Measurements from ENCODE around the gene KREMEN2. TPM values are rescaled to one million over a fixed set of nuclear protein-coding genes. Genes with fewer than 3 reads are reported as not detected.
A peak's percentile ranks its signal among the peaks of the same experiment; 100 is the strongest.
"Not testable (repeated sequence)": the region's sequence is repeated elsewhere in the genome, so short reads cannot be mapped to it uniquely, and the experiment has no call there.

The KREMEN2 gene
- total RNA-seq, 2 donors from 2014 or later, result 5.0 to 8.4 TPM

- TF ChIP-seq CTCF (conservative IDR thresholded peaks at IDR 0.05), result no peak
- DNase-seq, result no peak
- H3K27ac ChIP-seq (ENCODE audit: low read depth, low read length), result peak overlapping the region; percentile 49
- Mint-ChIP-seq H3K27ac (peak overlapping the region; percentile 92), H3K4me3 (peak overlapping the region; percentile 15), H3K36me3 (ENCODE audit: low read depth) (peaks cover 14% of the 10 kb centered on the region), H3K27me3 (ENCODE audit: insufficient read depth) (no peaks in the 10 kb centered on the region), H3K9me3 (peaks cover 12% of the 10 kb centered on the region), H3K4me1 (peaks cover 19% of the 10 kb centered on the region)
- peaks cover 9% of the 10 kb centered on the region for H3K9me3 ChIP-seq (ENCODE audit: control insufficient read depth, low read length)
- H3K4me3 ChIP-seq (ENCODE audit: low read length), result no peak overlapping the region
- WGBS, 2 experiments (ENCODE audit: insufficient coverage in 1 of 2, insufficient read length in 1 of 2), result 93 to 97% methylated on average over 6 to 11 of the region's 11 CpGs
- H3K36me3 ChIP-seq (ENCODE audit: control insufficient read depth, insufficient read depth, low read length), result peaks cover 9% of the 10 kb centered on the region
- H3K4me1 ChIP-seq (ENCODE audit: control insufficient read depth, insufficient read depth, low read length), result peaks cover 6% of the 10 kb centered on the region
- no peaks in the 10 kb centered on the region for H3K27me3 ChIP-seq (ENCODE audit: control insufficient read depth, insufficient read depth, low read length, poor library complexity, severe bottlenecking)
- H3K9ac ChIP-seq (ENCODE audit: extremely low read depth, low read length, poor library complexity, severe bottlenecking), result peak overlapping the region; percentile 53
These were observed 35.3 kb upstream of the KREMEN2 start for GRCh38 chr16:2928796-2929195.

- no peak for DNase-seq
- Histone ChIP-seq H3K27me3 (ENCODE audit: control insufficient read depth, insufficient read depth, low read length, poor library complexity, severe bottlenecking) (no peaks in the 10 kb centered on the region), H3K27ac (ENCODE audit: low read depth, low read length) (no peak overlapping the region), H3K9ac (ENCODE audit: extremely low read depth, low read length, poor library complexity, severe bottlenecking) (no peak overlapping the region), H3K4me3 (ENCODE audit: low read length) (no peak overlapping the region), H3K4me1 (ENCODE audit: control insufficient read depth, insufficient read depth, low read length) (peaks cover 6% of the 10 kb centered on the region), H3K36me3 (ENCODE audit: control insufficient read depth, insufficient read depth, low read length) (peaks cover 9% of the 10 kb centered on the region), H3K9me3 (ENCODE audit: control insufficient read depth, low read length) (peaks cover 9% of the 10 kb centered on the region)
- Mint-ChIP-seq H3K4me1 (peaks cover 19% of the 10 kb centered on the region), H3K27me3 (ENCODE audit: insufficient read depth) (no peaks in the 10 kb centered on the region), H3K36me3 (ENCODE audit: low read depth) (peaks cover 22% of the 10 kb centered on the region), H3K9me3 (peaks cover 12% of the 10 kb centered on the region), H3K4me3 (no peak overlapping the region), H3K27ac (no peak overlapping the region)
- 94% methylated on average over 12 to 14 of the region's 14 CpGs for WGBS, 2 experiments (ENCODE audit: insufficient coverage in 1 of 2, insufficient read length in 1 of 2)
- TF ChIP-seq CTCF (conservative IDR thresholded peaks at IDR 0.05), result no peak
These were observed 34.4 kb upstream of the KREMEN2 start for GRCh38 chr16:2929693-2930092.

GRCh38 chr16:2930236-2930635 is 33.8 kb upstream of the KREMEN2 start:
- no peaks in the 10 kb centered on the region for H3K27me3 ChIP-seq (ENCODE audit: control insufficient read depth, insufficient read depth, low read length, poor library complexity, severe bottlenecking)
- no peak overlapping the region for H3K9ac ChIP-seq (ENCODE audit: extremely low read depth, low read length, poor library complexity, severe bottlenecking)
- no peaks in the 10 kb centered on the region for H3K27me3 Mint-ChIP-seq (ENCODE audit: insufficient read depth)
- no peak for DNase-seq
- peaks cover 12% of the 10 kb centered on the region for H3K9me3 Mint-ChIP-seq
- H3K27ac ChIP-seq (ENCODE audit: low read depth, low read length), result no peak overlapping the region
- H3K9me3 ChIP-seq (ENCODE audit: control insufficient read depth, low read length), result peaks cover 9% of the 10 kb centered on the region
- peaks cover 9% of the 10 kb centered on the region for H3K36me3 ChIP-seq (ENCODE audit: control insufficient read depth, insufficient read depth, low read length)
- 96 to 98% methylated on average over 9 to 15 of the region's 15 CpGs for WGBS, 2 experiments (ENCODE audit: insufficient coverage in 1 of 2, insufficient read length in 1 of 2)
- H3K4me1 Mint-ChIP-seq, result peaks cover 19% of the 10 kb centered on the region
- peaks cover 22% of the 10 kb centered on the region for H3K36me3 Mint-ChIP-seq (ENCODE audit: low read depth)
- H3K4me3 ChIP-seq (ENCODE audit: low read length), result no peak overlapping the region
- no peak overlapping the region for H3K27ac Mint-ChIP-seq
- no peak for TF ChIP-seq CTCF (conservative IDR thresholded peaks at IDR 0.05)
- no peak overlapping the region for H3K4me3 Mint-ChIP-seq
- H3K4me1 ChIP-seq (ENCODE audit: control insufficient read depth, insufficient read depth, low read length), result peaks cover 6% of the 10 kb centered on the region

GRCh38 chr16:2931231-2931914 is 32.7 kb upstream of the KREMEN2 start:
- Mint-ChIP-seq H3K4me1 (peaks cover 15% of the 10 kb centered on the region), H3K9me3 (peaks cover 12% of the 10 kb centered on the region), H3K36me3 (ENCODE audit: low read depth) (peaks cover 27% of the 10 kb centered on the region)
- H3K4me3 ChIP-seq (ENCODE audit: low read length); H3K27ac ChIP-seq (ENCODE audit: low read depth, low read length); H3K27ac Mint-ChIP-seq; H3K4me1 ChIP-seq (ENCODE audit: control insufficient read depth, insufficient read depth, low read length); H3K9ac ChIP-seq (ENCODE audit: extremely low read depth, low read length, poor library complexity, severe bottlenecking); H3K27me3 ChIP-seq (ENCODE audit: control insufficient read depth, insufficient read depth, low read length, poor library complexity, severe bottlenecking); H3K27me3 Mint-ChIP-seq (ENCODE audit: insufficient read depth); H3K4me3 Mint-ChIP-seq; DNase-seq; H3K9me3 ChIP-seq (ENCODE audit: control insufficient read depth, low read length); H3K36me3 ChIP-seq (ENCODE audit: control insufficient read depth, insufficient read depth, low read length): not testable (repeated sequence)
- WGBS, 2 experiments (ENCODE audit: insufficient coverage in 1 of 2, insufficient read length in 1 of 2), result 95 to 96% methylated on average over 9 to 13 of the region's 13 CpGs
